ENCODE measurements around the gene APOL1. TPM values are rescaled to one million over a fixed set of nuclear protein-coding genes. Genes with fewer than 3 reads are reported as not detected.

The APOL1 gene
- polyA plus RNA-seq, 2 of the 4 experiments (the other 2 are of a cell fraction): 2.0 to 6.5 TPM

- no peak for TF ChIP-seq CHD4 (IDR thresholded peaks at IDR 0.05; ENCODE audit: borderline replicate concordance)
- no peak for TF ChIP-seq RAD21 (conservative IDR thresholded peaks at IDR 0.05 in 1 of 2, IDR thresholded peaks at IDR 0.05 in 1 of 2)
- no peak for TF ChIP-seq HOXB5 (CRISPR knock-in tag; IDR thresholded peaks at IDR 0.05)
- TF ChIP-seq FOSL2 (IDR thresholded peaks at IDR 0.05): no peak
- no peak for TF ChIP-seq FOSL2 (CRISPR knock-in tag; IDR thresholded peaks at IDR 0.05)
- TF ChIP-seq HMGXB4 (CRISPR knock-in tag; IDR thresholded peaks at IDR 0.05; ENCODE audit: borderline replicate concordance): no peak
- no peak for TF ChIP-seq SREBF2 (IDR thresholded peaks at IDR 0.05)
These were observed 34.2 kb upstream of the APOL1 start (continued) for GRCh38 chr22:36218648-36219193.

GRCh38 chr22:36220451-36220921 is 32.4 kb upstream of the APOL1 start:
- peak overlapping the region; percentile 43; the same call in 2 of the 3 replicates for H3K4me2 ChIP-seq
- H3K4me1 ChIP-seq: peaks cover 5% of the 10 kb centered on the region; the same call in 1 of the 3 replicates
- H3K4me3 ChIP-seq: no peak overlapping the region
- TF ChIP-seq ELK1 (IDR thresholded peaks at IDR 0.05; ENCODE audit: low read depth, low read length): no peak
- no peaks in the 10 kb centered on the region for H3K9me3 ChIP-seq
- whole genome bisulfite sequencing (ENCODE audit: missing lambda C conversion rate): 48% methylated on average over 9 of the region's 9 CpGs
- DNase-seq (ENCODE audit: low read depth in 1 of 2, low spot score in 1 of 2) (peak in 1 of 2 experiments; percentile 30), ATAC-seq (peak in 1 of 2 experiments; percentile 73; a peak in 3 of 6 replicates), FAIRE-seq (no peak)
- H3K27ac ChIP-seq: no peak overlapping the region
- ChIA-PET CTCF (interaction anchor here (0.6 to 1.2 kb wide), 4 partner anchors 12 to 1307 kb away, joined by 3 read pairs; partner anchors contain the start of gene APOL2), POLR2A (no interaction called here)

DNA sequence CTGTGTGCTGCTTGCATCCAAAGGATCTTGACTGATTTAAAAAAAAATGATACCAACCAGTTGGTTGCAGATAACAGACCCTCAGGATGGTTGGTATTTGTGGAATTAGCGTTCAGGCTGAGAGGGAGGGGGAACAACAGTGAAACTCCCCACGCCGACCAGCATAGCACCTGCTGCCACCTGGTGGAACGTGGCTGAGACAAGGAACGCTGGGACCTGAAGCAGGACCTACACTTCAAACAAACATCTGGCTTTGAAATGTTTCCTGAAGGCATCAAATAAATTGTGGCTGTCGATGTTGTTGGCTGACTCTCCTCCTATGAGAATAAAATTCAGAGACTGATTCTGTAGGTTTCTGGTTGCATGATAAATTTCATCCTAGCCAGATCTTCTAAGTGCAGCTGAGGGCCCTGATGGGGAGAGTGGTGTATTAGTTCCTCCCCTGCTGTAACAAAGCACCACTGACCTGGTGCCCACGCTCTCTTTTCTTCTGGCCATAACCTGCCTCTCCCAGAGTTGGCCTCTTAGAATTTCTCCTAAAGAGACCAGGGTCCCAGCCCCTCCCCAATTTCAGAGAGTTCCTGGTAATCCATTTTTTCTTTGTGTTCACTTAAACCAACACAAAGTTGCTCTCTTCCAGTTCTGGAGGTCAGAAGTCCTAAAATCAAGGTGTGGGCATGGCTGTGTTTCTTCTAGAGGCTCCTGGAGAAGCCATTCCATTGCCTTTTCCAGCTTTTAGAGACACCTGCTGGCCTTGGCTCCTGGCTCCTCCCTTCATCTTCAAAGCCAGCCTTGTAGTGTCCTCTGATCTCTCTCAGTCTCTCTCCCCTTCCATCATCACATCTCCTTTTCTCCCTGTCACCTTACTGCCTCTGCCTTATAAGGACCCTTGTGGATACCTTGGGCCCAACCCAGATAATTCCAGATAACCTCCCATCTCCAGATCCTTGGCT is 30.9 kb upstream of the APOL1 start:
- Histone ChIP-seq H3K9me3 (no peaks in the 10 kb centered on the region), H3K4me3 (no peak overlapping the region), H3K4me2 (peak overlapping the region; percentile 53; the same call in 2 of the 3 replicates), H3K4me1 (peaks cover 5% of the 10 kb centered on the region; the same call in 1 of the 3 replicates), H3K27ac (no peak overlapping the region)
- peak; percentile 19 to 39 for DNase-seq (ENCODE audit: low read depth in 1 of 2, low spot score in 1 of 2)
- no peak for FAIRE-seq
- ATAC-seq: peak; percentile 92 to 93
- 1% methylated on average over 7 of the region's 7 CpGs for WGBS (ENCODE audit: missing lambda C conversion rate)
- ChIA-PET POLR2A (no interaction called here), CTCF (interaction anchor here (0.7 to 1.6 kb wide), 8 partner anchors 8 to 98 kb away, joined by 3 to 5 read pairs (median 3); partner anchors contain the start of gene APOL4)
- TF ChIP-seq EP300 (IDR thresholded peaks at IDR 0.05) (no peak), RAD21 (conservative IDR thresholded peaks at IDR 0.05 in 1 of 2, IDR thresholded peaks at IDR 0.05 in 1 of 2) (peak in 1 of 2 experiments; percentile 45; a peak in 3 of 5 replicates), ZSCAN20 (CRISPR knock-in tag; IDR thresholded peaks at IDR 0.05) (no peak), SMC3 (IDR thresholded peaks at IDR 0.05) (peak; percentile 55), ELK1 (IDR thresholded peaks at IDR 0.05; ENCODE audit: low read depth, low read length) (no peak), FOSB (CRISPR knock-in tag; IDR thresholded peaks at IDR 0.05) (no peak), ZC3H11A (IDR thresholded peaks at IDR 0.05) (no peak), NPAS2 (CRISPR knock-in tag; IDR thresholded peaks at IDR 0.05; ENCODE audit: borderline replicate concordance) (no peak), KDM5A (IDR thresholded peaks at IDR 0.05) (no peak), E2F6 (IDR thresholded peaks at IDR 0.05; ENCODE audit: borderline replicate concordance, low read depth) (no peak), HEYL (CRISPR knock-in tag; IDR thresholded peaks at IDR 0.05) (no peak), HMGXB4 (CRISPR knock-in tag; IDR thresholded peaks at IDR 0.05; ENCODE audit: borderline replicate concordance) (no peak), ATOH8 (CRISPR knock-in tag; IDR thresholded peaks at IDR 0.05; ENCODE audit: low read depth) (no peak), PHF8 (IDR thresholded peaks at IDR 0.05; ENCODE audit: borderline replicate concordance, low read depth) (no peak), CTCF (IDR thresholded peaks at IDR 0.05) (peak; percentile 56)
